ENCODE data around the gene TACO1. TPM values are rescaled to one million over a fixed set of nuclear protein-coding genes. Genes with fewer than 3 reads are reported as not detected.

TACO1 gene
- total RNA-seq, 1 donor from 2014 or later: 24.9 TPM

DNA sequence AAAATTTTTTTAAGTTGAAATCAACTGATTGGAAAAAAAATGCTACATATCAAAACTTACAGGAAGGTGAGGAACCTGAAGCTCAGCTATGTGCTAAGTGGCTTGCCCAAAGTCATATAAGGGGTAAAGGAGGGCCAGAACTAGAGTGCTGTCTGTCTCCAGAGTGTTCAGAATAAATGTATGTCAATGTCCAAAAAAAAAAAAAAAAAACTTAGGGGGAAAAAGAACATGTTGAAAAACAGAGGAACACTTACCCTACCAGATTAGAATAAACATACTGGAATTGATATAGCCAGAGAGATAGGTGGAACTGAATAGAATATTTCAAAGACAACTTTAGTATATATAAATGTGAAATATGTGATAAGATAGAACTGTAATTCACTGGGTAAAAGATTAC is 38.9 kb upstream of the TACO1 start:
- DNase-seq (ENCODE audit: low read depth): no peak
- Histone ChIP-seq H3K27me3 (ENCODE audit: control insufficient read depth, insufficient read depth, low read length) (no peaks in the 10 kb centered on the region), H3K4me3 (ENCODE audit: low read depth, low read length) (no peak overlapping the region), H3K36me3 (ENCODE audit: control insufficient read depth, insufficient read depth, low read length) (no peaks in the 10 kb centered on the region)
- TF ChIP-seq, protein P1, sequence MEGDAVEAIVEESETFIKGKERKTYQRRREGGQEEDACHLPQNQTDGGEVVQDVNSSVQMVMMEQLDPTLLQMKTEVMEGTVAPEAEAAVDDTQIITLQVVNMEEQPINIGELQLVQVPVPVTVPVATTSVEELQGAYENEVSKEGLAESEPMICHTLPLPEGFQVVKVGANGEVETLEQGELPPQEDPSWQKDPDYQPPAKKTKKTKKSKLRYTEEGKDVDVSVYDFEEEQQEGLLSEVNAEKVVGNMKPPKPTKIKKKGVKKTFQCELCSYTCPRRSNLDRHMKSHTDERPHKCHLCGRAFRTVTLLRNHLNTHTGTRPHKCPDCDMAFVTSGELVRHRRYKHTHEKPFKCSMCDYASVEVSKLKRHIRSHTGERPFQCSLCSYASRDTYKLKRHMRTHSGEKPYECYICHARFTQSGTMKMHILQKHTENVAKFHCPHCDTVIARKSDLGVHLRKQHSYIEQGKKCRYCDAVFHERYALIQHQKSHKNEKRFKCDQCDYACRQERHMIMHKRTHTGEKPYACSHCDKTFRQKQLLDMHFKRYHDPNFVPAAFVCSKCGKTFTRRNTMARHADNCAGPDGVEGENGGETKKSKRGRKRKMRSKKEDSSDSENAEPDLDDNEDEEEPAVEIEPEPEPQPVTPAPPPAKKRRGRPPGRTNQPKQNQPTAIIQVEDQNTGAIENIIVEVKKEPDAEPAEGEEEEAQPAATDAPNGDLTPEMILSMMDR (IDR thresholded peaks at IDR 0.05; ENCODE audit: insufficient read depth, low read length, poor library complexity, severe bottlenecking): no peak

DNA sequence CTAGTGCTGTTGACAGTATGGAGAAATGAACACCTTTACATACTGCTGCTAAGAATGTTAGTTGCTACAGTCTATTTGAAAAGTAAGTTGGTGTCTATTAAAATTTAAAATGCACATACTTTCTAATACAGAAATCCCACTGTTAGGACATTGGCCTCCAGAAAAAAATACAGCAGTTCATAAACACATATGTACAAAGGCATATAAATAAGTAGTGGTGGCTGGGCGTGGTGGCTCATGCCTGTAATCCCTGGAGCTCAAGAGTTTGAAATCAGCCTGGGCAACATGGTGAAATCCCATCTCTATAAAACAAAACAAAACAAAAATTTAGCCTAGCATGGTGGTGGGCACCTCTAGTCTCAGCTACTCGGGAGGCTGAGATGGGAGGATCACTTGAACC is 37.4 kb upstream of the TACO1 start:
- Histone ChIP-seq H3K4me3 (ENCODE audit: low read depth, low read length) (no peak overlapping the region), H3K36me3 (ENCODE audit: control insufficient read depth, insufficient read depth, low read length) (no peaks in the 10 kb centered on the region), H3K27me3 (ENCODE audit: control insufficient read depth, insufficient read depth, low read length) (no peaks in the 10 kb centered on the region)
- no peak for DNase-seq (ENCODE audit: low read depth)
- TF ChIP-seq, protein P1 (IDR thresholded peaks at IDR 0.05; ENCODE audit: insufficient read depth, low read length, poor library complexity, severe bottlenecking): no peak

DNA sequence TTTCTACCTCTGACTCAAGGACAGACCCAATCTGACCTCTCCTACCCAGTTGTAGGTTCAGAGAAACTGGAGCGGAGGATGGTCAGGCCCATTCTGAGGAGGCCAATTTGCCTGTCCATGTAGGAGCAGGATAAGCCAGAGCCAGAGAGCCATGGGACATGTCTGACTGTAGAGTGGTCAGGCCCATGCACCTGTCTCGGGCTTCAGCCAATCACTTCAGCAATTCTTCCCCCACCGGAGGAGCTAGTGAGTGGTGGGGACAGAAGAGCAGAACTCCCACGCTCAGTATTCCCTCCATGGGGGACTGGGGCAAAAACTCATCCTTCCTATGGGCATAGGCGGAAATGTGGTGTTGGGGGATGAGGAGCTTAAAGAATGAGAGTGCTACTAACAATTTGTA is 36.1 kb upstream of the TACO1 start:
- no peak overlapping the region for H3K4me3 ChIP-seq (ENCODE audit: low read depth, low read length)
- no peaks in the 10 kb centered on the region for H3K36me3 ChIP-seq (ENCODE audit: control insufficient read depth, insufficient read depth, low read length)
- TF ChIP-seq, protein P1 (IDR thresholded peaks at IDR 0.05; ENCODE audit: insufficient read depth, low read length, poor library complexity, severe bottlenecking): no peak
- DNase-seq (ENCODE audit: low read depth): no peak
- H3K27me3 ChIP-seq (ENCODE audit: control insufficient read depth, insufficient read depth, low read length): no peaks in the 10 kb centered on the region

DNA sequence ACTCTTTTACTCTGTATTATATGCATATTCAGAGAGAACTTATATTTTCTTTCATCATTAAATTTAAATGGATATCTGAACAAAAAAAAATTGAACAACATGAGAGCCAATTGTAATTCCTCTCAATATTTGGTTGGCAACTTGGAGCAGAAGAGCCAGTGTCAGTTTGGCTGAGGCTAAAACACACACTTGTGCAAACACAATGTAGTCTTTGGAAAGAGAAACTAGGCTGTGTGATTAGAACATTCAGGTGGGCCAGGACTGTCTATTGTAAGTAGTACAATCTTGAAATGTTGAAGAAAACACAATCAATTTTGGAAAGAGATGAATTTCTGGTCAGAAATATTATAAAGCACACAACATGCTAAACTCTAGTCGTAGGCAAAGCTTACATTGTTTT is 33.5 kb upstream of the TACO1 start:
- TF ChIP-seq, protein P1 (IDR thresholded peaks at IDR 0.05; ENCODE audit: insufficient read depth, low read length, poor library complexity, severe bottlenecking): no peak
- Histone ChIP-seq H3K36me3 (ENCODE audit: control insufficient read depth, insufficient read depth, low read length) (no peaks in the 10 kb centered on the region), H3K4me3 (ENCODE audit: low read depth, low read length) (no peak overlapping the region), H3K27me3 (ENCODE audit: control insufficient read depth, insufficient read depth, low read length) (no peaks in the 10 kb centered on the region)
- DNase-seq (ENCODE audit: low read depth): no peak

DNA sequence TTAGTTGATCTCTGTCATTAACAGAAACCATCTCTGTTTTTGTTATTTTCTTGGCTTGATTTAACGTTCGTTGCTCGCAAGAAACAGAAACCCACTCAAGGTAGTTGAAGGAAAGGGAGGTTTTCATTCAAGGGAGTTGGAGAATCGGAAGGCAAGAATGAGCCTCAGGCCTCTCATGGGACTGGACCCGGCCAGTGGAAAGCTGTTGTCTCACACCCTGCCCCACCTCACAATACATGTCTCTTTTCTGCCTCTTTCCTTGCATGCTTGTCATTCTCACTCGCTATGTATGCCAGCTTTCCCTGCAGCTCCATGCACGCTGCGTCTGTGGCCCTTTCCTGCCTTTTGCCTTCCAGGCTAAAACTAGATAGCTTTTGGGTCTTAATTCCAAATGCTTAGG is 32.1 kb upstream of the TACO1 start:
- no peaks in the 10 kb centered on the region for H3K27me3 ChIP-seq (ENCODE audit: control insufficient read depth, insufficient read depth, low read length)
- H3K4me3 ChIP-seq (ENCODE audit: low read depth, low read length): no peak overlapping the region

More for the DNA sequence above, 32.1 kb upstream of the TACO1 start:
- H3K36me3 ChIP-seq (ENCODE audit: control insufficient read depth, insufficient read depth, low read length): no peaks in the 10 kb centered on the region
- no peak for DNase-seq (ENCODE audit: low read depth)
- TF ChIP-seq, protein P1 (IDR thresholded peaks at IDR 0.05; ENCODE audit: insufficient read depth, low read length, poor library complexity, severe bottlenecking): no peak

Data from kidney epithelial cell (primary cell).